ENCODE measurements around the gene CSK.

DNA sequence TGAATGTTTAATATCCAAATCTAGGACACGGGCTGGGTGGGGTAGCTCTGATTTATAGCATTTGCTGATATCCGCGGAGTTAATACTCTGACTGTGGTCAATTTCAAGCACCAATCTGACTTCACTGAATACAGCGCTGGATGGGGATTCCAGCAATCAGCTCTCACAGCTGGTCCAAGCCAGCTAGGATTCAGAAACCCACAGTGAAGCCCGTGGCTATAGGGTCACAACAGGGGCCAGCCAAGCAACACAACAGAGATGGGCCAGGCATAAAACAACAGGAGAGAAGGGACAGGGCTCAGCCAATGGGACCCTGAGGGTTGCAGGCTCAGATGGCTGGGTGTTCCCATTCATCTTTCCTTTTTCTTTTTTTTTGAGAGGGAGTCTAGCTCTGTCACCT, 25.4 kb downstream of the CSK start:
- TF ChIP-seq CTCF (IDR thresholded peaks at IDR 0.05; ENCODE audit: low read depth, low read length, poor library complexity, severe bottlenecking), result no peak
- TF ChIP-seq EZH2phosphoT487 (IDR thresholded peaks at IDR 0.05; ENCODE audit: borderline replicate concordance, low read length), result no peak

All from DOHH2 (cell line).